GM21423 (cell line): Measurements from ENCODE around the gene IPCEF1.

Source experiments
- ATAC-seq: cut with Tn5 transposase; IDR thresholded peaks from one replicate; pipeline ENCODE4 v1.9.1; 2021; ENCODE audit warnings: mild to moderate bottlenecking, moderate library complexity; ENCODE audit not compliant: unreplicated experiment

The IPCEF1 gene

GRCh38 chr6:154297721-154298120 lies 58.9 kb downstream of the IPCEF1 start:
- ATAC-seq: no peak

- ATAC-seq: no peak
Observed at GRCh38 chr6:154297210-154297609, 59.4 kb downstream of the IPCEF1 start.

GRCh38 chr6:154295733-154296132 lies 60.9 kb downstream of the IPCEF1 start:
- ATAC-seq: no peak

- ATAC-seq: no peak
Observed at GRCh38 chr6:154292855-154293519, 63.6 kb downstream of the IPCEF1 start.

- no peak for ATAC-seq
Observed at GRCh38 chr6:154292066-154292465, 64.5 kb downstream of the IPCEF1 start.

GRCh38 chr6:154289818-154290508 lies 66.6 kb downstream of the IPCEF1 start:
- ATAC-seq: no peak

GRCh38 chr6:154285826-154286225 lies 70.8 kb downstream of the IPCEF1 start:
- no peak for ATAC-seq

GRCh38 chr6:154284313-154284853 lies 72.2 kb downstream of the IPCEF1 start:
- ATAC-seq: no peak

- ATAC-seq: no peak
Observed at GRCh38 chr6:154280521-154280920, 76.1 kb downstream of the IPCEF1 start.

GRCh38 chr6:154277629-154278017 lies 79.0 kb downstream of the IPCEF1 start:
- peak; percentile 35 for ATAC-seq

- ATAC-seq: peak; percentile 59
Observed at GRCh38 chr6:154276810-154277628, 79.6 kb downstream of the IPCEF1 start.

GRCh38 chr6:154274168-154274567 lies 82.4 kb downstream of the IPCEF1 start:
- ATAC-seq: no peak

- ATAC-seq: no peak
Observed at GRCh38 chr6:154268486-154268885, 88.1 kb downstream of the IPCEF1 start.

- no peak for ATAC-seq
Observed at GRCh38 chr6:154267508-154268106, 89.0 kb downstream of the IPCEF1 start.

- ATAC-seq: peak; percentile 40
Observed at GRCh38 chr6:154266560-154267099, 90.0 kb downstream of the IPCEF1 start.

- ATAC-seq: peak; percentile 24
Observed at GRCh38 chr6:154261688-154262397, 94.8 kb downstream of the IPCEF1 start.

- ATAC-seq: peak; percentile 69
Observed at GRCh38 chr6:154258064-154258757, 98.4 kb downstream of the IPCEF1 start.

GRCh38 chr6:154257067-154257466 lies 99.5 kb downstream of the IPCEF1 start:
- no peak for ATAC-seq

GRCh38 chr6:154252678-154253077 lies 103.9 kb downstream of the IPCEF1 start:
- no peak for ATAC-seq

GRCh38 chr6:154251116-154251515 lies 105.5 kb downstream of the IPCEF1 start:
- no peak for ATAC-seq
